Bronchial epithelial cell (primary cell): ENCODE measurements around the gene HSF2BP. TPM values are rescaled to one million over a fixed set of nuclear protein-coding genes. Genes with fewer than 3 reads are reported as not detected.

Source experiments
- DNase-seq: peaks from one replicate; pipeline ENCODE4 v3.0.0-alpha.2; 2010; ENCODE audit warnings: low read depth
- FAIRE-seq: peaks from 2 replicates; lab custom pipeline; 2011; peaks lifted over from hg19 to GRCh38; lab: Jason Lieb, UNC
- H3K27me3 ChIP-seq: 2 replicates; pipeline ENCODE4 v1.5.1; 2011; ENCODE audit warnings: low read length; ENCODE audit not compliant: control insufficient read depth, insufficient read depth
- H3K36me3 ChIP-seq: 2 replicates; pipeline ENCODE4 v1.5.1; 2011; ENCODE audit warnings: low read length; ENCODE audit not compliant: control insufficient read depth, insufficient read depth
- H3K4me3 ChIP-seq: 2 replicates; pipeline ENCODE4 v1.5.1; 2011; ENCODE audit warnings: mild to moderate bottlenecking, low read depth, low read length, control low read depth
- total RNA-seq: library from RNA; depleted of rRNA; stranded (reverse); fragments of >200 nt; gene quantifications from 2 replicates; pipeline ENCODE4 v1.2.1, GENCODE V29; 2014
- TF ChIP-seq, protein P1 (sequence below): IDR thresholded peaks from 2 replicates; pipeline ENCODE4 v1.5.1; 2011; ENCODE audit warnings: mild to moderate bottlenecking, moderate library complexity, low read length, control low read depth, inconsistent platforms; ENCODE audit not compliant: insufficient read depth, severe bottlenecking

HSF2BP gene
- total RNA-seq, 1 donor from 2014 or later: 6.6 TPM

DNA sequence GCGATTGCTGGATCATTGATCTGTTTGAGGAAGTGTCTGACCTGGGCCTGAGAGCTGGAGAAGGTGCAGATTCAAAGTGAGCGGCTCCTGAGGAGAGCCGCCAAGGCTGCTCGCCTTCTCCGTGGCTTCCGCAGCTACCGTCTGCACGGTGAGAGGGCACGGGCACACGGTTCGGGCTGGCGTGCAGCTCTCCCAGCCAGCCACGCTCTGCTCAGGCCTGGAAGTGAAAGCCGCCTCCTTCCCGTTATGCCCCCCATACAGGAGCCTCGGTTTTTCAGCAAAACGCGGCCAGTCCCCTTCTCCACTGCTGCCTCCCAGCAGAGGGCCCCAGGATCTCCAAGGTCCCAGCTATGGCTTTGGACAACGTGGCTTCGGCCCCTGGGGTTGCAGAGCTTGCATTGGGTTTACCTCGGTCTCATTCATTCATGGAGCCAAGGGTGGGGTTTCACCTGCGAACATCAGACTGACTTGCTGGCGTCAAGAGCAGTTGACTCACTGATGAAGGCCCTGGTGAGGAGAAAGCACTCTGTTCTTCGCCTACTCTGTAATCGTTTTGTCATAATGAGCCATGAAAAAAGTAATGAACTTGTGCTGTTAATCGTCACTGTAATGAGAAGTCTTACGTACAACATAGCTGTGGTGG, 35.3 kb upstream of the HSF2BP start:
- FAIRE-seq (no peak), DNase-seq (no peak)
- Histone ChIP-seq H3K4me3 (no peak overlapping the region), H3K27me3 (no peaks in the 10 kb centered on the region), H3K36me3 (peaks cover 30% of the 10 kb centered on the region)
- TF ChIP-seq, protein P1, sequence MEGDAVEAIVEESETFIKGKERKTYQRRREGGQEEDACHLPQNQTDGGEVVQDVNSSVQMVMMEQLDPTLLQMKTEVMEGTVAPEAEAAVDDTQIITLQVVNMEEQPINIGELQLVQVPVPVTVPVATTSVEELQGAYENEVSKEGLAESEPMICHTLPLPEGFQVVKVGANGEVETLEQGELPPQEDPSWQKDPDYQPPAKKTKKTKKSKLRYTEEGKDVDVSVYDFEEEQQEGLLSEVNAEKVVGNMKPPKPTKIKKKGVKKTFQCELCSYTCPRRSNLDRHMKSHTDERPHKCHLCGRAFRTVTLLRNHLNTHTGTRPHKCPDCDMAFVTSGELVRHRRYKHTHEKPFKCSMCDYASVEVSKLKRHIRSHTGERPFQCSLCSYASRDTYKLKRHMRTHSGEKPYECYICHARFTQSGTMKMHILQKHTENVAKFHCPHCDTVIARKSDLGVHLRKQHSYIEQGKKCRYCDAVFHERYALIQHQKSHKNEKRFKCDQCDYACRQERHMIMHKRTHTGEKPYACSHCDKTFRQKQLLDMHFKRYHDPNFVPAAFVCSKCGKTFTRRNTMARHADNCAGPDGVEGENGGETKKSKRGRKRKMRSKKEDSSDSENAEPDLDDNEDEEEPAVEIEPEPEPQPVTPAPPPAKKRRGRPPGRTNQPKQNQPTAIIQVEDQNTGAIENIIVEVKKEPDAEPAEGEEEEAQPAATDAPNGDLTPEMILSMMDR: no peak

DNA sequence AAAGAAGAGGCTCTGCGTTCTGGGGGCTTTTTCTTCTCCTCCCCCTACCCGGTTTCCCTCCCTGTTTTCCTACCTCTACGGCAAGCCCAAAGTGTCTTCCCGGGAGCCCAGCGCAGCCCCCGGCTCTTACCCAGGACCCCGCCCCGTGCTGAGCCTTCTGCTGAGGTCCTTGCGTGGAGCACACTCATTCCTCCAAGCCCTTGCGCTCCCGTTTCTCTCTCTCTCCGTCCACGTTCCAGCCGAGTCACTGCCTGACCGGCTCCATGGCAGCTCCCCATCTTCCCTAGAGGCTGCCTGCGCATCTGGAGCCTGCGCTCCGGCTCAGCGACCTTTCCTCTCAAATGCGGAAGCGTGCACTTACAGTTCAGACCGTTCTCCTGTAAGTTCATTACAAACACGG, 34.7 kb upstream of the HSF2BP start:
- no peak for DNase-seq
- no peak for FAIRE-seq
- TF ChIP-seq, protein P1: no peak
- H3K36me3 ChIP-seq: peaks cover 33% of the 10 kb centered on the region
- H3K27me3 ChIP-seq: no peaks in the 10 kb centered on the region
- H3K4me3 ChIP-seq: no peak overlapping the region

DNA sequence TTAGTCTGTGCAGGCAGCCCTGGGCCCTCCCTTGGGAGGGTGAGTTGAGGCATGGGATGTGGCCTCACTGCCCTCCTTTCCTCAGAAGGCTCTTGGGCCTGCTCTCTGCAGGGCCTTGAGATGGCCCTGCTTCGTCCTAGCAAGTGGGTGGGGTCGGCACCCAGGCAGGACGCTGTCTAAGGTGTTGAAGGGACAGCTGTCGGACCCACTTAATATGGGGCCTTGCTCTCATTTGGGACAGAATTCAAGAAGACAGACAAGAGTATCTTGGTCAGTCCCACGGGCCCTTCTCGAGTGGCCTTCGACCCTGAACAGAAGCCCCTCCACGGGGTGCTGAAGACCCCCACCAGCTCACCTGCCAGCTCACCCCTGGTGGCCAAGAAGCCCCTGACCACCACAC, 33.7 kb upstream of the HSF2BP start:
- H3K27me3 ChIP-seq: no peaks in the 10 kb centered on the region
- no peak for FAIRE-seq
- TF ChIP-seq, protein P1: no peak
- DNase-seq: no peak
- peaks cover 35% of the 10 kb centered on the region for H3K36me3 ChIP-seq
- no peak overlapping the region for H3K4me3 ChIP-seq

DNA sequence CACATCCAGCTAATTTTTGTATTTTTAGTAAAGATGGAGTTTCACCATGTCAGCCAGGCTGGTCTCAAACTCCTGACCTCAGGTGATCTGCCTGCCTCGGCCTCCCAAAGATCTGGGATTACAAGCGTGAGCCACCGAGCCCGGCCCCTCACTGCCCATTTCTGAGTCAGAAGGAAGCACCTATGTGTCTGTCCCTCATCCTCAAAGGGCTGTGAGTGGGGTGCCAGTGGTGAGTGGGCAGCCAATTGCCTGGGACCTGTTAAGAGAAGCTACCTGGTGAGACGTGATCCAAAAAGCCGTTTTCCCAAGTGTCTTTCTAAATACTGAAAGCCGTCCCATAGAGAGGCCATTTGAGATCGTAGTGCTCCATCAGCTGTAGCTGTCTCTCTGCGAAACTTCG, 32.5 kb upstream of the HSF2BP start:
- TF ChIP-seq, protein P1: no peak
- peaks cover 42% of the 10 kb centered on the region for H3K36me3 ChIP-seq
- FAIRE-seq (no peak), DNase-seq (no peak)
- no peak overlapping the region for H3K4me3 ChIP-seq
- no peaks in the 10 kb centered on the region for H3K27me3 ChIP-seq

DNA sequence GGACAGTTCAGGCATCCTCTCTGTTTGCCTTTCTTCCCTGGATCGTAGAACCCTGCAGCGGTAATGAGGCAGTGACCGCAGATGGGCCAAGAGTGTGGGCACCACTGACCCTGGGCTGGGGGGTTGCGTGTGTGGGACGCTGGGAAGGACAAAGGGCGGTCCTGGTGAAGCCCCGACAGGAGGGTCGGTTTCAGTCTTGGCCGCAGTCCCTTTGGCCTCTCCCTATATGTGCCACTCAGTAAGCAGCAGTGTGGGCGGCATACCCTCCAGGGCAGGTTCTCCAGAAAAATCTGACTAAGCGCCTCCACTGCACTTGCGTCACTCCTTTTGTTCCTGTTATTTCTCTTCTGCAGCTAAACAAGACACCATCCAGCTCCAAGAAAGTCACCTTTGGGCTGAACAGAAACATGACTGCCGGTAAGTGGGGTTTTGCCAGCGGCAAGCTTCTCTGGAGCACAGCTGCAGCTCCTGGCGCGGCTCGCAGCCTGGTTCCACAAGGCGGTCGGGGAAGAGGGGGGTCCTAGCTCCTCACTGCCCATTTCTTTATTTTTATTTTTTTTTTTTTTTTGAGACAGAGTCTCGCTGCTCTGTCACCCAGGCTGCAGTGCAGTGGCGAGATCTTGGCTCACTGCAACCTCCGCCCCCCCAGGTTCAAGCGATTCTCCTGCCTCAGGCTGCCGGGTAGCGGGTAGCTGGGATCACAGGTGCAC, 32.0 kb upstream of the HSF2BP start:
- TF ChIP-seq, protein P1: no peak
- H3K27me3 ChIP-seq: no peaks in the 10 kb centered on the region
- DNase-seq (no peak), FAIRE-seq (no peak)
- peaks cover 47% of the 10 kb centered on the region for H3K36me3 ChIP-seq
- H3K4me3 ChIP-seq: no peak overlapping the region
